Endometrium (tissue), 2 donors: ENCODE results near the gene CSH1.
"Not testable (repeated sequence)": the region's sequence is repeated elsewhere in the genome, so short reads cannot be mapped to it uniquely, and the experiment has no call there.

ENCODE experiments used
- FAIRE-seq: peaks from 2 replicates; lab custom pipeline; 2012; peaks lifted over from hg19 to GRCh38; lab: Jason Lieb, UNC
- donor health status: control.
- donor health status: control.

Gene CSH1

GRCh38 chr17:63928172-63928666 is 31.8 kb upstream of the CSH1 start:
- no peak for FAIRE-seq

DNA sequence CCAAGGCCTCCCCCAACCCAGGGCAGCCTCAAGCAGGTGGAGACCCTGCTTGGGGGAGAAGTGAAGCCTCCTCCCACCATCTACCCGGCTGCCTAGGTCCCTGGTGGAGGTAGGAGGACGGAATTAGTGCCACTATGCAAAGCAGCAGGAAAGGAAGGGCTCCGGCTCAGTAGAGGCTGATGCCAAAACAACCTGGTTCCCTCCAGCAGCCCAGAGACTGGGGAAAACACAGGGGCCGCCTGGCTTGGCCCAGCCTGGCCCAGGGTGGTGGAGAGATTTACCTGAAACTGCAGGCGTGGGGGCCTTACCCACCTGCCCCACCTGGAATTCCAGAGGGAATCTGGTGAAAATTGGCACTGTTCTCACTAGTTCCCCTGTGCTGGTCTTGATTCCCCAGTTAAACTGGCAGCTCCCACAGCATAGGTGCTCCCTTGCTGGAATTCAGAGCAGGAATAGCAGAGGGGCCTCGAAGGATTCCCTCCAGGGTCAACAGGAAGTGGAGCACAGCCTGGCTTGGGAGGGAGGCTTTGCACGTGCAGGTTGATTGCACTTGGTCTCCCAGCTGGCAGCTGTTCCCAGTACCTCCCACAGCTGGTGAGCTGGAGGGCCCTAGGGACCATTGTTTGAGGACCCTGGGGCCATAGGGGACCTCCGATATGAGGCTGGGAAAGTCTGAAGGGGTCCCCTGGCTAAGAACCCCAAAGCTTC is 31.2 kb upstream of the CSH1 start:
- no peak for FAIRE-seq

GRCh38 chr17:63926164-63926563 is 29.8 kb upstream of the CSH1 start:
- FAIRE-seq: no peak

DNA sequence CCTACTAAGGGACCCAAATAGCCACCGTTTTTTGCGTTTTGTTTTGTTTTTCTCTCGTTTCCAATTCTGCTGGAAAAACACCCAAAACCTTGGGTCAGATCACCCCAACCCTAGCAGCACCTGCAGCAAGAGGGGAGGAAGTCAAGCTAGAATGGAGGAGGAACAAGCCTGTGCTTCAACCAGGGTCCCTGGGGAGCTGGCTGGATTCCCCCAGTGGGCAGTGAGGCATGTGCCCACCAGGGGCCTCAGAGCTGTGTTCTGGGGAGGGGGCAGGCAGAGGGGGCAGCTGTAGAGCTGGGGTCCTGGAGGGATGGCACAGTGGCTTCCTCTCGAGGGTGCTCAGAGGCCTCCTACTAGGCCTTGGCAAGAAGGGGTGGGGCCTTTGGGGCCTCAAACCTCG is 29.2 kb upstream of the CSH1 start:
- FAIRE-seq: no peak

GRCh38 chr17:63922402-63922801 is 26.0 kb upstream of the CSH1 start:
- FAIRE-seq: not testable (repeated sequence)

GRCh38 chr17:63920779-63921178 is 24.4 kb upstream of the CSH1 start:
- not testable (repeated sequence) for FAIRE-seq

DNA sequence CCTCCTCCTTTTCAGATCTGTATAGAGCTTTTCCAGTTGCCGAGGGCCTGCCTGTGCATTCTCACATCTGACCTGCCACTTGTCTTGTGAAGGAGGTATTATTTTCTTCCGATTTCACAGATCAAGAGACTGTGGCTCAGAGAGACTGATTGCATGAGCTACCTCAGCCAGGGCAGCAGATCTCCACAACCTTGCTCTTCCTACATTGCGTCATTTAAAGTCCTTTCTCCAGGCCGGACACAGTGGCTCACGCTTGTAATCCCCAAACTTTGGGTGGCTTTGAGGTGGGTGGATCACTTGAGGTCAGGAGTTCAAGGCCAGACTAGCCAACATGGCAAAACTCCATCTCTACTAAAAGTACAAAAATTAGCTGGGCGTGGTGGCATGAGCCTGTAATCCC is 23.7 kb upstream of the CSH1 start:
- FAIRE-seq: not testable (repeated sequence)

GRCh38 chr17:63919311-63919723 is 22.9 kb upstream of the CSH1 start:
- no peak for FAIRE-seq

GRCh38 chr17:63918789-63919305 is 22.5 kb upstream of the CSH1 start, which contains the start of gene GH1:
GH1 (minus strand) TSS chr17:63918839; CDS start chr17:63918776, 63 bp downstream.
- not testable (repeated sequence) for FAIRE-seq

DNA sequence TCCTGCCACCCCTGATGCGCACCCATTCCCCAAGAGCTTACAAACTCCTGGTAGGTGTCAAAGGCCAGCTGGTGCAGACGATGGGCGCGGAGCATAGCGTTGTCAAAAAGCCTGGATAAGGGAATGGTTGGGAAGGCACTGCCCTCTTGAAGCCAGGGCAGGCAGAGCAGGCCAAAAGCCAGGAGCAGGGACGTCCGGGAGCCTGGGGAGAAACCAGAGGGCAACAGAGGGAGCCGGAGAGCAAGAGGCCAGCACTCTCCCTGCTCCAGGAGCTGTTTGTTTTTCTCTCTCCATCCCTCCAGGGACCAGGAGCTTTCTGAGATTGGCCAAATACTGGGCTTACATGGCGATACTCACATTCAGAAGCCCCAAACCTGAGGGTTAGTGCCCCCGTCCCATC is 21.9 kb upstream of the CSH1 start:
- no peak for FAIRE-seq

- FAIRE-seq: no peak
These were observed 21.3 kb upstream of the CSH1 start for GRCh38 chr17:63917646-63918045.

- not testable (repeated sequence) for FAIRE-seq
These were observed 20.8 kb upstream of the CSH1 start for GRCh38 chr17:63917206-63917605.

GRCh38 chr17:63916566-63917185 is 20.3 kb upstream of the CSH1 start:
- FAIRE-seq: no peak

DNA sequence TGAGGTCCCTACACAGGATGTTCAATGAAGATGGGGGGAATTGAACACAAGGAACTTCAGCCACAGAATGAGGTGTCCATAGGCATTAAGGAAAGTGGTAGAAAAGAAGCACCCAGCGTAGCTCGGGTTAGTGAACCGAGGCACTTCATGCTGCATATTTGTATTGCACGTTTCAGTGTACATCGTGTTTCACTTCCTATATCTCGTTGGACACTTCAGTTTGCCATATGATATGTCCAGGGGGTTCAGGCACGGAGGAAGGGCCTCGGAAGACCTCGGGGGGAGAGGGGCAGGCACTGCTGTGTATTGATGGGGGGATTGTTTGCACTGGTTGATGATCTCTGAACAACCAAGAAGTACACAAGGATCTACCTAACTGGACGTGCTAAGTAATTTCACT is 19.4 kb upstream of the CSH1 start:
- FAIRE-seq: not testable (repeated sequence)

DNA sequence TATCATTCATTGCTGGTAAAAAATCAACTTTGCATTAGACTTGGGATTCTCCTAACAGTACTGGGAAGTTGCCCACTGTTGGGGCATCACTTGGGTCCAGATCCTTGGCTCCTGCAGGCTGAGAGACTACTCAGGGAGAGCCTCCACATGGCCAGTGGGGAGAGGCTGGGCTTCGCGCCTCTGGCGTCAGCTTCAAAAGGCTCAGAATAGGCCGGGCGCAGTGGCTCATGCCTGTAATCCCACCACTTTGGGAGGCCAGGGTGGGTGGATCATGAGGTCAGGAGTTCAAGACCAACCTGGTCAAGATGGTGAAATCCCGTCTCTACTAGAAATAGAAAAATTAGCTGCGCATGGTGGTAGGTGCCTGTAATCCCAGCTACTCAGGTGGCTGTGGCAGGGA is 18.1 kb upstream of the CSH1 start:
- FAIRE-seq: no peak

DNA sequence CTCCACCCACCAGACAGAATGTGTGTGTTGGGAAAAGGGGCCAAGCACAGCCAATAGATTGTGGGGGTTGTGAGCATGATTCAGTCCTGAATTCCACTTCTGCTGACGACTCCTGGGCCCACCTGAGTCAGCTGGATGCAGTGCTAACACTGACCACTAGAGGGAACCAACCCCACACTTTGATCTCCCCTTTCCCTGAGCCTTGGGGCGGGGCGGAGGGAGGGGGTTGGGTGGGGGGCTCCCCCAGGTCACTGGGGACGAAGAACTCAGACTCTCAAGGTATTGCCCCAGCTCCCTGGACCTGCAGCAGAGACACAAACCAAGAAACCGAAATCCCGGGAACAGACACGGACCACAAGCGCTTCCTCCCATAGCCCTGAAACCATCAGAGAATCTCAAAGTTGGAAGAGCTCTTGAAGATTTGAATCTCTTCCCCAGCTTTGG is 15.3 kb upstream of the CSH1 start:
- FAIRE-seq: no peak

- no peak for FAIRE-seq
These were observed 14.8 kb upstream of the CSH1 start, which contains the start of gene CSHL1 for GRCh38 chr17:63911041-63911635. CSHL1 (minus strand) TSS chr17:63911258; CDS start chr17:63911196, 62 bp downstream.

GRCh38 chr17:63910096-63910495 is 13.7 kb upstream of the CSH1 start:
- no peak for FAIRE-seq

DNA sequence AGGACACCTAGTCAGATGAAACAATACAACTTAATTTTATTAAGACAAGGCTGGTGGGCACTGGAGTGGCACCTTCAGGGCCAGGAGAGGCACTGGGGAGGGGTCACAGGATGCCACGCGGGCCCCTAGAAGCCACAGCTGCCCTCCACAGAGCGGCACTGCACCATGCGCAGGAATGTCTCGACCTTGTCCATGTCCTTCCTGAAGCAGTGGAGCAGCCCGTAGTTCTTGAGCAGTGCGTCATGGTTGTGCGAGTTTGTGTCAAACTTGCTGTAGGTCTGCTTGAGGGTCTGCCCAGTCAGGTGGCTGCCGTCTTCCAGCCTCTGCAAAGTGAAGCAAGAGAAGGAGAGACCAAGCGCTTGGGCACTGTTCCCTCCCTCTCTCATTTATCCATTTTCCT is 13.2 kb upstream of the CSH1 start:
- not testable (repeated sequence) for FAIRE-seq

DNA sequence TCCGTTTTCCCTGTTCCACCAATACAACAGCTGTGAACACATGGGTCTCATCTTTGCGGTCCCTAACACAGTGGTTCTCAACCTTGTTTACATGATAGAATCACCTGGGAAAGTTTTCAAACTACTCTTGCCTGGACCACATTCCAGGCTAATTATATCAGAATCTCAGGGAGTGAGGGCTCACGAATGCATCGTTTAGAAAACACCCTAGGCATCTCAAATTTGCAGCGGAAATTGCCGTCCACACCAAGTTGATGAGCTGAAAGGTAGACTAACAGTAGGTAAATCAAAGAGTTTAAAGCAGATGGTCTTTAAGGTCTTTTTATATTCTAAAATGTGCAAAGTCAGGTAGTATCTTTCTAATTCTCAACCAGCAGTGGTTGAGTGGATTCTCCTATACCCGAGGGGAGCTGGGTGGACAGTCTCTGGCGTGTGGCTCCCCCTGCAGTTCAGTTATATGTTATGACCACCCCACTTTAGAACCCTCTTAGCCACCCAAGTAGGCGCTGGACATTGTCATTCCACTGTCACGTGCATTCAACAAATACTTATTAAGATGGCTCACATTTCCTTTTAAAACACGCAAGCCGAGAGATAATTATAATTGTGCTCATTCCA is 10.9 kb upstream of the CSH1 start:
- not testable (repeated sequence) for FAIRE-seq

GRCh38 chr17:63904796-63905195 is 8.4 kb upstream of the CSH1 start:
- not testable (repeated sequence) for FAIRE-seq

DNA sequence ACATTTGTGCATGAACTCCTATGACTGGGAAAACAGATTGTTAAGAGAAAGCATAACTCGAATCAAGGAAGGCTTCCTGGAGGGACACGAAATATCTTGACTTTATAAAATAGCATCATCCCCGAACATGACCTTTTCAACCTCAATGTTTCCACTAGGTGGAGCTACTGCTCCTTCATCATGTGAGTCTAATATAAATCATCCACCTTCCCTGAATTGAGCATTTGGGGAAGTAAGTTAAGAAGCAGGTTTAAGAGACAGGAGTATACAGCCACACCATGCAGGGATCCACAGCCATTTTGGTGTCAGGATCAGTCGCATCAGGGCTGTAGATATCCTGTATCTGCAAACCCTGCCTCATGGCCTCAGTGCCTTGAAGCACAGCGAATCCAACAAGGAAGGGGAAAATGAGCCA is 7.4 kb upstream of the CSH1 start:
- not testable (repeated sequence) for FAIRE-seq
